Forelimb muscle (tissue), 1 donor: ENCODE data around the gene NEGR1. TPM values are rescaled to one million over a fixed set of nuclear protein-coding genes. Genes with fewer than 3 reads are reported as not detected.
"Not testable (repeated sequence)": the region's sequence is repeated elsewhere in the genome, so short reads cannot be mapped to it uniquely, and the experiment has no call there.

Experiments
- DNase-seq: peaks from one replicate; pipeline ENCODE4 v3.0.0-alpha.2; 2013; ENCODE audit warnings: low read depth
- polyA plus RNA-seq: library from polyadenylated mRNA; unstranded; fragments of 120-200 nt; gene quantifications from one replicate; pipeline ENCODE4 v1.2.1, GENCODE V29; 2013; ENCODE audit not compliant: insufficient read length

NEGR1 gene
- polyA plus RNA-seq, 1 donor: 16.6 TPM

DNA sequence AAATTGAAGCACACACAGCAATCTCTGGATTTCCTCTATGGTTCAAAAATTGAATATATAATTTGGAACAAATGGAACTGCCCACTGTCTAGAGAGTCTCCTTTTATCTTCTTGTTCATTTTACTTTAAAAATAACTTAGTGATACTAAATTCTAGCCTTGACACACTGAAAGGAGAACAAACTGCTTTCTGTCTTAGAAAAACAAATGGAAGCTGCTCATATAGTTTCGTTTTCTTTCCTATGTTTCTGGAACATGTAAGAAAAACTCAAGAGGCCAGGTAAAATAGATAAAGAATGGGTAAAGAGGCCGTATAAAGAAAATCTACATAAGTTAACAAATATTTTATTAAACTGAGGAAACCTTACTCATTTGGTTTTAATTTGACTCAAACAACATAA, 332.7 kb downstream of the NEGR1 start:
- no peak for DNase-seq

DNA sequence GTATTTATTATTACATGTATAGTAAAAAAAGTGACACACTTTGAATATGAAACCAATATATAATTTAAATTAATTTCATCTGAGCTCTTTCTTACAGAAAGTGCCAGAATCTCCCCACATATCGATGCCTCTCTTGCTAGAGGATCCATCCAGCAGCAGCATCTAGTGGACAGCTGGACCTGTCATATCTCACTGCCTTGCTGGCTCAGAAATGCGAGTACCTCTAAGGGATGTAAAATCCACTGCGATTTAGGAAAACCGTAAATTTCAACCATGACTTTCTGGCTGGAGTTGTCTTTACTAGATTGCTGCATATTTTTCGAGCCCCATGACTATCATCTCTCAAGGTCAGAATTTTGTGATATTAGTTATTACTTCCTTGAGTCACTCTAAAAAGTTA, 333.8 kb downstream of the NEGR1 start:
- DNase-seq: no peak

DNA sequence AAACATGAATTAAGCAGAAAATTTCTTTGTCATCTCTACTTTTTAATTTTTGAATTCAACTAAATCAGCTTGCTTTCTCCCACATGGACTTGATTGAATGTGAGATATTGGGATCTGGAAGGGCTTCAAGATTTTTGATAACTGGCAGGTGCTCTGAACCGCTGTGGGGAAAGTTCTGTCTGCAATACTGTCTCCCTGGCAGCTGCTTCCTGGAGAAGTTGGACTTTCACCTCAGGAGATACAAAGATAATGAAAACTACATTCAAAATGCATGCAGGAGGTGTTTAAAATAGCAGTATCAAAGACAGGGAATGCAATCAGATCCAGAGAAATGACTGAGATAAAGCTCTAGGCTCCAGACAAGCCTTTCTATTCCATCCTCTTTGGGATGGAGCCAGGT, 338.3 kb downstream of the NEGR1 start:
- no peak for DNase-seq

DNA sequence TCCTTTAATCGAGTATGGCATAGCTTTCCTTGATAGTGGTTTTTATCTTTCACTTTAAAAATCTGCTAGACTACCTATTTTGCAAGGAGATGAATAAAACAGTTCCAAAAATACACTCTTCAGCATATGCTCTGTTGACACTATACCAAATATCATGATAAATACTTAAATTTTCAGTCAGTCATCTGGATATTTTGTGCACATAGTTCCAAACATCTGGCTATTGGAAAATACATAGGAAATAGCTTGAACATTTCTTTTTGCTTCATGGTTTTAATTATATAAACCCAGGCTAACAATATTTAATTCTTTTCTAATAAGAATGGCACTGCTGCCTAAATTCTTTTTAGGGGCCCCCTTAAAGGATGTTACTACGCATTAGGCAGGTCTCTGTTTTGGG, 342.1 kb downstream of the NEGR1 start:
- no peak for DNase-seq

DNA sequence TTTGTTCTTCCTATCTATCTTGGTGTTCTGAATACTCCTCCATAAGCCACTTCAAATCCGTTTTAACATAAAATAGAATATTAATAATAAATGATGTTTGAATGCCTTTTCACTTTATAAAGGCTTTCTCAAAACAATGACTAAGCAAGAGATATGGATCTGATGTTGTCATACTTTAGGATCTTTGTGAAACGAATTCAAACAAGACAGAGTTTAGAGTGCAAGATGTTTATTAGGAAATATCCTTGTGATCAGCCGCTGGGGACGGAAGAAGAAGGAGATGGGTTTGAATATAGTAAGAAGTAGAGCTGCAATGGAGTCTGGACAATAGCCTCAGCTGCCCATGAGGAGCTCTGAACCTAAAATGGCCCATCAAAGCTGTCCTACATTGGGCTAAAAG, 351.8 kb downstream of the NEGR1 start:
- no peak for DNase-seq

DNA sequence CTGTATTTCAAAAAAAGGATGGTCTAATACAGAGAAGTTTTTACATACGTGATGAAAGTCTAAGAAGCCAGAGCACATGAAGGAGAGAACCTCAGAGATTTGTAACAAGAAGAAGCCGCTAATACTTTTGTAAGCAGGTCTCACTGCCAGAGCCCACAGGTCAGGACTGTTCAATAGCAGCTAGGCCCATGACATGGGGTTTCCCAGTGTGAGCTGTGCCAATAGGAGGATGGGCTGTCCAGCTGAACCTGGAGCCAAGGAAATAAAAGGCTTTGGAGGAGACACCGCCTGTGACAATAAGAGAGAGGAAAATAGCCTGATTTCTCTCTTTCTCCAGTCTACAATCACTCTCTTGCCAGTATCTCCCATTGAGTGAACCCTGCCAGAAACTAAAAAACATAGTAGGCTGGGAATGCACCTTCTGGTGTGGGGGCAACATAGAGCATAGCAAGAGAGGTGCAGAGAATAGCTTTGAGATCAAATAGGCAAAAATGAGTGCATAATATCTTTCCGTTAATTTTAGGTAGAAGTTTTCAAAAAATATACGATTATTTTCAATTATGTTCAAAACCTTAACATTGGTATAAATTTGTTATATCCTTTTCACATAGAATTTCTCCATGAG, 360.3 kb downstream of the NEGR1 start:
- no peak for DNase-seq

DNA sequence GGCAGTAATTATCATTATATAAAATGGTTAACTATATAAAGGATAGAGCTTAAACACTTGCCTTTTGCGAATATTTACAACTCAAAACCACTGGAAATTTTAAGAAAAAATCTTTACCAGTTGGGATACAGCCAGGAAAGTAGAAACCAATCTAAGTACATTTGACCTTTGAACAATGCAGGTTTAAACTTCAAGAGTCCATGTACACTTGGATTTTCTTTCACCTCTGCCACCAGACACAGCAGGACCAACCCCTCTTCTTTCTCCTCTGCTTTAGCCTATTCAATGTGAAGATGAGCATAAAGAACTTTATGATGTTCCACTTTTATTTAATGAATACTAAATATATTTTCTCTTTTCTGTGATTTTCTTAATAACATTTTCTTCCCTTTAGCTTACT, 361.1 kb downstream of the NEGR1 start:
- DNase-seq: no peak

DNA sequence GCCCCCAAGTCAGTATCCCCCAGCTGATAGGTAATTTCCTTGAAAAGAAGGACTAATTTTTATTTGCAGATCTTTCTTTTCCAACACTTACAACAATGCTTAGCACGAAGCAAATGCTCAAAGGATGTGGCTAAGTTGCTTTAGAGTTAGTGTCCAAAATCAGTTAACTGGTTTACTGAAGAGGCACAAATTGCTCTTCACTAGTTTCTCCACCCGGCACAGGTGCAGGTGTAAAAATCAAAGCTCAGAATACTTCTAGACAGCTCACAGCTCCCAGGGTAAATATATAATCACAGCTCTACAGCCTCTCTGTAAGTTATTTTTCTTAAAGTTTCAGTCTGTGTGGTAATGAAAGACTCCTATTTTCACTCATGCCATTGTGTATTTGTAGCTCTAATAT, 361.8 kb downstream of the NEGR1 start:
- no peak for DNase-seq

DNA sequence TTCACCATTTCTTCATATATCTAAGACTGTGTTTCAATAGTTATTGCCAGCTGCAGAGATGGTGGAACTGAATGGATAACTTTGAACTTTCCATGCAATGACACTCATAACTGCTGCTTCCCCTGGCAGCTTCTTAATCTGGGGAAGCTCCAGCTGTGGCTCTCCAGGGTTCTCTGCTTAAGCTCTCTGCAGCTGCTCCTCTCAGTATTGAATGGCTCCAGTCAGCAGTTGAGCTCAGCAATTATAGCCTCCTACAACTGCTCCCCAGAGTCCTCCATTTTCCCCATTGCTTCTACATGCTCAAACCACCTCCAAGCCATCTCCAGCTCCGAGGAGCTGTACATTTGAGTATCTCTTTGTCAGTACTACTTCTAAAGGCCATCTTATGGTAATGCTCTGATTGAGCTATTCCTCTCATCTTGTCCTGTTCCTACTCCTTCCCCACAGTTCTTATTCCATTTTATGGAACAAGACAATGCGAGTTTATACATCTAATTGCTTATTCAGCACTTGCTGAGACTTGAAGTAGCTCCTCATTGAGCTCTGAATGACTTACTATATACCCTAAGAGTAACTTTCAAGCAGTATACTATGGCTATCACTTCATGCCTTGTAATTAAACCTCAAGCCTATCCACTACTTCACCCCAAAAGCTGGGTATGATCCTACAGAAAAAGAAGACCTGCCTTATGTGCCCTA, 362.4 kb downstream of the NEGR1 start:
- no peak for DNase-seq

DNA sequence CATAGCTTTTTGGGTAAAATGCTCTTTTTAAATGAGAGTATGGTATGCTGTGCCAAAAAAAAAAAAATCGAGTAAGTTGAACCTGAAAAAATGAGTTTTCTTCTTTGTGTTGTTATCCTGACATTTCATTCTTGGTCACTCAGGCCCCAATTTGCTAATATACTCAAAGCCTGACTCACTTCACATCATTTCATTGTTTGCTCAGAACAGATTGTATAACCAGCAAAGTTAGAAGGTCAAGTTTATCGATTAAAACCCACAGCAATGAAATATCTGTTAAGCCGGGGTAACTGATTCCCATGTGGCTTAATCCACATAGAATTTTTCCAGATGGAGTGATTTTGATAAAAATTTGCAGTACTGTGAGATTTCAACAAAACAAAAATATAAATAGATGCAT, 363.7 kb downstream of the NEGR1 start:
- no peak for DNase-seq

DNA sequence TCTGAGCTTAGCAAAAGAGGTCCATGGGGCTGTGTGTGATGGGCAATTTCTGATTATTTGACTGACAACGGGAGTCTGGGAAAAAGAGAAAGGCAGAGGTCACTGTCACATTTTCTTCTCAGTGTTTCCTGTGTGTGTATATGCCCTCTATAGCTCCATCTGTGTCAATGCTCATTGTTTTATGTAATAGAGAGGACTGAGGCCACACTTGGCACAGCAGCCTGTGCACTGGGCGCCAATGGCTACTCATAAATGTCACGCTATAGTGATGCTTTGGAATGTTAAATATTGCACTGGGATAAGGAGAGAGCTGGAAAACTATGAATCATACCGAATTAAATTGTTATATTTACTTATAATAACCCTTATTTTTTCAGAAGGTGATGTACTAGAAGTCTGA, 365.4 kb downstream of the NEGR1 start:
- DNase-seq: no peak

DNA sequence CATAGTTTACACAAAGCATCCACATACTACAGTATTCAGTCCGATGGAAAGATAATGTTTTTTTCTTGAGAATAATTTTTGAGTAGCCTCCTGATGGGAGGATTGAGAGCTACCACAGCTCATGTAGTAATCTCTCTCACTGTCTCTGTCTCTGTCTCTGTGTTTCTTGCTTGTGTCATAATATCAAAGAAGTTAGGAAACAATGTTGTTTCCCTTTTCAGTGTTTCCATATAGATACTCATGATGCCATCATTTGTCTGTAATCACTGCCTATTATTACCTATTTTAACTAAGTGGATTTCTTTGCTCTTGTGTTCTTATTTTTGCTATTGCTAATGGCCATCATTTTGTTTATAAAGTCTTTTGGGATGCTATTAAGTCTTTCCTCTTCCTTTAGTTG, 367.7 kb downstream of the NEGR1 start:
- no peak for DNase-seq

DNA sequence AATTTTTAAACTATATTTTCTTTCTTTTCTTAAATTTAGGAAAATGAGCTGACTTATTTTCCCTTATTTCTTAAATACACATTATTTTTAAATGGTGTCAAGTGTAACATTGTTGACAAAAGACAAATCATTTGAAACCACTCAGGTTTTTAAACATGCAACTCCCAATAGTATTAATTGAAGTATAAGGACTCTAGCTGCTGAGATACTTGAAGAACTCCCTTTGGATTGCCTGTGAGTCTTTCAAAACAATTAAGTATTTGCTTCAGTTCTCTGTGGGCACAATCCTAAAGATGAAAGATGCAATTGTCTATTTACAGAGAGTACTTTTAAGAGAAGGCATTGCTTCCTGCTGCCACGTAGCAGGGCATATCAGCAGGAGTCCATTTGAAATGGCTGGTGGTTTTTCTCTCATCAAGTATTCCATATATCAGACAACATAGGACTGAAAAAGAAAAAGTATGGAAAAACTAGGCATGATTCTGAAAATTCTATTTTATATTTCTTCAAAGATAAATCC, 373.4 kb downstream of the NEGR1 start:
- no peak for DNase-seq

DNA sequence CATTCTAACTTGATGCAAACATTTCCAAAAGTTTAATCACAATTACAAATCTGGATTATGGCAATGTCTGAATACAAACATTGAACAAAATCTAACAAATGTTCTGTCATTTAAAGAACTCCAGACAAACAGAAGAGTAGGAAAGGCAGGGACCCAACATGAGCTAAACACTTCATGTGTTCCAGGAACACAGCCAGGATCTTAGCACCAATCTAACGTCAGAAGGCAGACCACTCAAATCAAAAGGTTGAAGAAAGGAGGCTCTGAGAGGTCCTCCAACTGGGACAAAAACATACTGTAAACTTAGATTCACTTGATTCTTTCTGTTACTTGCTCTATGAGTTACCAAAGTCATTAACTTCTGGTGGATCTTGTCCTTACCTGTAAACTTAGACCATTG, 374.0 kb downstream of the NEGR1 start:
- DNase-seq: no peak

DNA sequence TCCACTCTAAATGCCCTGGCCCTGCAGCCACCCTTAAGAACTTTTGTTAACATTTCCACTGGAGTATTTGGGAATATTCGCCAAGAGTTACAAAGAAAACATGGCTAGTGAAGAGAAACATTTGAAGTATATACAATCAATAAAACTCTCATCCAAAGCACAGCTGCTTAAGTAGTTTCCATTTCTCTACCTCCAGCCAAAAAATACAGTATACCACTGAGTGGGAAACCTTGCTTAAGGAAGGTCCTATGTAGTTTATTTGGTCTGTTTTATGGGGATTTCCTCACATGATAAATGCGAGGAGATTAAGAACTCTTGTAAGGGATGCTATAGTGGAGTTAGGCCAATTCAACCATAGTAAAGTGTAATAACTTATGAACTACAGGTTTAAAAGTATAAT, 382.5 kb downstream of the NEGR1 start:
- no peak for DNase-seq

DNA sequence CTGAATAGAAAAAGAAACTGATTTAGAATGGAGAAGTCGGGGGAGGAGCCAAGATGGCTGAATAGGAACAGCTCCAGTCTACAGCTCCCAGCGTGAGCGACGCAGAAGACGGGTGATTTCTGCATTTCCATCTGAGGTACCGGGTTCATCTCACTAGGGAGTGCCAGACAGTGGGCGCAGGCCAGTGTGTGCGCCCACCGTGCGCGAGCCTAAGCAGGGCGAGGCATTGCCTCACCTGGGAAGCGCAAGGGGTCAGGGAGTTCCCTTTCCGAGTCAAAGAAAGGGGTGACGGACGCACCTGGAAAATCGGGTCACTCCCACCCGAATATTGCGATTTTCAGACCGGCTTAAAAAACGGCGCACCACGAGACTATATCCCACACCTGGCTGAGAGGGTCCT, 394.2 kb downstream of the NEGR1 start:
- not testable (repeated sequence) for DNase-seq

DNA sequence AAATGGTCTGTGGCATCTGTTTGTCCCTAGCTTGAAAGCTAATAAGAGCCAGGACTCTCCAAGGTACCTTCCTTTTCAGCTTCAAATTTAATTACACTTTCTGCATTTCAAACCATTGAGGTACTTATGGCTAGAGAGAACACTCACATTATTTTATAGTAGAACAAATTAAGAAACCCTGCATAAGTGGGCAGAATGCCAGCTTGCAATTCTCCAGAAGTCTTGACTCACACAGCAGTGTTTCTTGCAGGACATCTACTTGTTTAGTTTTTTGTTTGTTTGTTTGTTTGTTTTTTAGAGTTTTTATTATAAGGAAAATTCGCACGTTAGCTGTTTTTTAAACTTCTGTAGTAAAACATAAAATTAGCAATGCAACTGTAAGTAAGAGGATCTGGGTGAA, 397.2 kb downstream of the NEGR1 start:
- no peak for DNase-seq

DNA sequence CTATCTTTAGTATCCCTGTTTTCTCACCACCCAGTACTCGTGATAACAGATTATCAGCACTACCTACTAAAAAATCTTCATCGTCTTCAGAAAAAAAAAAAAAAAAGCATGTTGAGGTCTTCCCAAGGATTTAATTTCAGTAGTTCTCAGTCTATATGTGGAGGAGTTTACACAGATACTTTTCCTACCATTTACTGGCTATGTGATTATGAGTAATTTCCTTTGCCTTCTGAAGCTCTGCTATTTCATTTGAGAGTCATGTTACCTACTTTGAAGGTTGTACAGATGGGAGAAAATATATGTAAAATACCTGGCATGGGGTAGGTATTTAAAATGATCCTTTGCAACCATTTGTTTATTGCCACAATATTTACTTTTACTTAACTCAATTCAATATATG, 399.7 kb downstream of the NEGR1 start:
- DNase-seq: no peak

DNA sequence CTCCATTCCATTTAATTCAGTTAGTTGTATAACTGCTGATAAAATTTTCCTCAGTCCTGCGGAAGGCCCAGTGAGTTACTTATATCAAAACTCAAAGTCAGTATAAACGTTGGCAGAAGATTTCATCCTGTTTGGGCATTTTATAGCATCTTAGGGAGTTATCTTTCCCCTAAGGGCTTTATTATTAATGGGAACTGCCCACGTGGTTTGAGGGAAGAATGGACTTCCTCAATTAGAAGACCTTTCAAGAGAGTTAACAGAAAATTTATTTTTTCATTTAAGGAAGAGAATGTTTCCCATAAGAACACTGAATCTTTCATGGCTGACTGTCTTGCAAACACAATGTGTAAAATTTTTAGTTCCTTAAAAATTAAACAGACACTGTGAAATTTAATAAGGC, 400.1 kb downstream of the NEGR1 start:
- no peak for DNase-seq

DNA sequence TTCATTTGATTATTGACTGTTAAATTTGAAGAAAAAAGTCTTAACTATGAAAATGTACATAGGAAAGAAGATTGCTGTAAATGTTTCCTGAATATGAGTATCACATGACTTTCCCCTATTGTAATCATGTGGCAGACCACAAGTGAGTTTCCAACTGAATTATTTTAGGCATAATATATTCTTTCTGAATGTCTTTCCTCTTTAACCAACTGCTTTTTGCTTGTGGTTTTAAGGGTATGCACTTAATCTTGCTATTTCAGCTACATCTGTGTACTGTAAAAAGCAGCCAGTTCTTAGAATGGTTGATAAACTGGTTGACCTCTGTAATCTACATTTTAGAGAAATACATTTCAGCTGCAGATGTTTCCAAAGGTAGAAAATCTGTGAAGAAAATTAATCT, 400.7 kb downstream of the NEGR1 start:
- no peak for DNase-seq

DNA sequence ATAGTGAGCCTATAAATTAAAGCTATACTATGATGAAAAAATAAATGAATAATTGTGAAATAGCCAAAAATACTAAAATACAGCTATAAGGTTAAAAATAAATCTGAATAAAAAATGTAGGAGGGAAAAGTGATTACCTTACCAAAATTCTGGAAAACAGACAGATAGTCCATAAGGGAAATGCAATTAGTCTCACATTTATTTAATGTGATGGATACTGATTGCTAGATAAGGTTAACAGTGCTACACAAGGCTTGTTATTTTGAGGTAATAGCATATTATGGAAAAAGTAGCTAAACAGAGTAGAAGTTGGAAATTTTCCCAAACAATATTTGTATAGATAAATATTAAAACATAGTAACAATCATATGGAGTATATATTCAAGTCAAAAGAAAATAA, 413.0 kb downstream of the NEGR1 start:
- DNase-seq: no peak

DNA sequence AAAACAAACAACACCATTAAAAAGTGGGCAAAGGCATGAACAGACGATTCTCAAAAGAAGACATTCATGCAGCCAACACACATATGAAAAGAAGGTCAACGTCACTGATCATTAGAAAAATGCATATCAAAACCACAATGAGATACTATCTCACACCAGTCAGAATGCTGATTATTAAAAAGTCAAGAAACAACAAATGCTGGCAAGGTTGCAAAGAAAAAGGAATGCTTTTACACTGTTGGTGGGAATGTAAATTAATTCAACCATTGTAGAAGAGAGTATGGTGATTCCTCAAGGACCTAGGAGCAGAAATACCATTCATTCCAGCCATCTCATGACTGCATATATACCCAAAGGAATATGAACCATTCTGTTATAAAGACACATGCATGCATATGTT, 419.6 kb downstream of the NEGR1 start:
- no peak for DNase-seq

DNA sequence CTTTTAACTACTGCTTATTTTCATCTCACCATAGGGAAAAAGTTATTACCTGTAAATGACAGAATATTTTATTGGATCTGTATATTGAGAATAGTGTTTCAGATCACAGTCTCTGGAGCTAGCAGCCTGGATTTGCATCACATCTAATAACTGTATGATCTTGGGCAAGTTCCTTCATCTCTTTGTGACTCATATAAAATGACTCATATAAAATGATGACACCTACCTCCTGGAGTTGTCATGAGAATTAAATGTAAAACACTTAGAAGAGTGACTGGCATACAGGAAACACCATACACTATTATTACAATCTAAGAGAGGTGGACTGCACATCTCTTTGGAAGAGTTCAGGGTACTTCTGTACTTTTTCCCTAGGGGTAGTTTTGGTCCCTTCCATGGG, 421.3 kb downstream of the NEGR1 start:
- DNase-seq: no peak

DNA sequence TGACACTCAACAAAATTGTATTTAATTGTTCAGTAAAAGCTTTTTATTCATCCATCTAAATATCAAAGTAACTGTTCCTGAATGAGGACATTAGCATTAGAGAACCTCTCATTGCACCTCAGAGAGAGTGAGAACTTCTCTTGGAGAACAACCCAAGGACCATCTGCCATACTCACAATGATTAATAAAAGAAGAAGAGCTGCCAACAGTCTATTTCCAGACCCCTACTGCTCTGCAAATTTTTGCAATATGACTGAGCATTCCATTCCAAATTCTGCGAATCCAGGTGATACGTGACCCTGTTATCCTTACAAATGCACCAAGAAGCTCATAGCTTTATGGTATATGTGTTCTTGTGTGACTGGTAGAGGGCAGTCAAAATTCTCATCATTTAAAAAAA, 422.5 kb downstream of the NEGR1 start:
- DNase-seq: no peak
